Stomach (tissue), 9 donors: ENCODE results near the gene POLR3G. TPM values are rescaled to one million over a fixed set of nuclear protein-coding genes. Genes with fewer than 3 reads are reported as not detected.
A peak's percentile ranks its signal among the peaks of the same experiment; 100 is the strongest.

ENCODE experiments used
- DNase-seq, 2 donors: peaks; one replicate each; pipeline versions ENCODE4 v3.0.0 to v3.0.0-alpha.2; 2013 to 2019
- H3K27ac ChIP-seq, 5 donors: fragments of 200-600 bp in 4 of 5; sonication (generic) in 4 of 5; one replicate each; pipeline ENCODE4 v1.5.1; 2013 to 2019; ENCODE audit warnings: mild to moderate bottlenecking in 1 of 5, moderate library complexity in 1 of 5
- H3K27me3 ChIP-seq, 3 donors: fragments of 200-600 bp; sonication (generic); one replicate each; pipeline ENCODE4 v1.5.1; 2017 to 2019; ENCODE audit warnings: mixed run types in 1 of 3
- H3K36me3 ChIP-seq, 4 donors: fragments of 200-600 bp; sonication (generic); 1 replicate in 3 of 4; 2 replicates in 1 of 4; pipeline ENCODE4 v1.5.1; 2016 to 2019
- H3K4me1 ChIP-seq, 4 donors: fragments of 200-600 bp; sonication (generic); one replicate each; pipeline ENCODE4 v1.5.1; 2016 to 2019
- H3K4me3 ChIP-seq, 4 donors: fragments of 200-600 bp; sonication (generic) in 3 of 4; one replicate each; pipeline ENCODE4 v1.5.1; 2016 to 2019; ENCODE audit warnings: mild to moderate bottlenecking in 1 of 4
- H3K9me3 ChIP-seq, 4 donors: fragments of 200-600 bp; sonication (generic); one replicate each; pipeline ENCODE4 v1.5.1; 2016 to 2019
- EP300 ChIP-seq: sonication (generic); formaldehyde crosslinking; IDR thresholded peaks from one replicate; pipeline ENCODE4 v1.6.1; 2017; ENCODE audit warnings: antibody characterized with exemption
- POLR2A ChIP-seq, 4 donors: fragments of 450-650 bp; IDR thresholded peaks; one replicate each; pipeline ENCODE4 v1.6.1; 2016; ENCODE audit warnings: antibody characterized with exemption in 4 of 4, control low read depth in 2 of 4, mild to moderate bottlenecking in 1 of 4, moderate library complexity in 1 of 4
- POLR2AphosphoS5 ChIP-seq, 3 donors: sonication (generic); formaldehyde crosslinking; IDR thresholded peaks; one replicate each; pipeline ENCODE4 v1.6.1; 2016; ENCODE audit warnings: antibody characterized with exemption in 3 of 3
- WGBS, 5 donors: extraction: QIAGEN DNeasy Blood & Tissue Kit in 3 of 5; methylation state at CpG; one replicate each; pipeline versions ENCODE4 v1.1.5 to v1.1.7; 2013 to 2018; 5-methylcytosine and 5-hydroxymethylcytosine counted together
- intact Hi-C: fragments of 100-400 bp; cut with DNase I; formaldehyde crosslinking; loops from one replicate; pipeline ENCODE4 v1.15.1; 2023; ENCODE audit warnings: low total_unique reads
- polyA plus RNA-seq, 3 donors: library from polyadenylated mRNA; stranded (reverse); fragments of 200-250 nt; gene quantifications; one replicate each; pipeline ENCODE4 v1.2.3, GENCODE V29; 2013
- total RNA-seq, 5 donors: library from RNA; depleted of rRNA; stranded (reverse); fragments of >200 nt; gene quantifications; one replicate each; pipeline versions ENCODE4 v1.1.0 to v1.2.3, GENCODE V29; 2014 to 2016
- TF ChIP-seq, protein P1 (sequence below), 7 experiments: fragments of 450-650 bp in 4 of 7; fragments of 200-600 bp in 3 of 7; sonication (generic) in 3 of 7; IDR thresholded peaks; one replicate each; pipeline ENCODE4 v1.5.1; 2016 to 2019; ENCODE audit warnings: antibody characterized with exemption in 7 of 7, control low read depth in 2 of 7, mild to moderate bottlenecking in 1 of 7
- donor health status: healthy with polysubstance abuse.
- donor health status: Bipolar disorder and iron deficiency.
- donor health status: healthy.

POLR3G gene
- total and polyA plus RNA-seq, 8 donors, result 0.31 to 2.4 (median 1.0) TPM; not detected in 4

DNA sequence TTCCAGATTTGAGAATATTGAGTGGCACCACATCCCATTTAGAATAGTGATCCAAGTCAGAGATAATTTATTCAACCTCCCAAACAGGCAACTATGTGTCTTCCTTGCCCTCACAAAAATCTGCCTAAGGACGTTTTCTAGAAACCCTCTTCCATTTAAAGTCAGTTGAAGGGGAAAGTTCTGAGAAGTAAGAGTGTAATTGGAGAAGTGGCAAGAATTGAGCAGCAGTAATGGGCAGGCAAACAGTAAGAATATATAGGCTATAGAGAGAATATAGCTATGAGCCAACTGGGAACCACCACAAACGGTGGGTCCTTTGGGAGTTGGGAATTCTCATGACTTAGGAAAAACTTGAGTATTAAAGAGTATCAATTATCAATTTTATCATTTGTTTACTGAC, 34.0 kb upstream of the POLR3G start:
- TF ChIP-seq EP300, result no peak
- TF ChIP-seq POLR2AphosphoS5 (IDR thresholded peaks at IDR 0.05), result no peak
- TF ChIP-seq, protein P1, sequence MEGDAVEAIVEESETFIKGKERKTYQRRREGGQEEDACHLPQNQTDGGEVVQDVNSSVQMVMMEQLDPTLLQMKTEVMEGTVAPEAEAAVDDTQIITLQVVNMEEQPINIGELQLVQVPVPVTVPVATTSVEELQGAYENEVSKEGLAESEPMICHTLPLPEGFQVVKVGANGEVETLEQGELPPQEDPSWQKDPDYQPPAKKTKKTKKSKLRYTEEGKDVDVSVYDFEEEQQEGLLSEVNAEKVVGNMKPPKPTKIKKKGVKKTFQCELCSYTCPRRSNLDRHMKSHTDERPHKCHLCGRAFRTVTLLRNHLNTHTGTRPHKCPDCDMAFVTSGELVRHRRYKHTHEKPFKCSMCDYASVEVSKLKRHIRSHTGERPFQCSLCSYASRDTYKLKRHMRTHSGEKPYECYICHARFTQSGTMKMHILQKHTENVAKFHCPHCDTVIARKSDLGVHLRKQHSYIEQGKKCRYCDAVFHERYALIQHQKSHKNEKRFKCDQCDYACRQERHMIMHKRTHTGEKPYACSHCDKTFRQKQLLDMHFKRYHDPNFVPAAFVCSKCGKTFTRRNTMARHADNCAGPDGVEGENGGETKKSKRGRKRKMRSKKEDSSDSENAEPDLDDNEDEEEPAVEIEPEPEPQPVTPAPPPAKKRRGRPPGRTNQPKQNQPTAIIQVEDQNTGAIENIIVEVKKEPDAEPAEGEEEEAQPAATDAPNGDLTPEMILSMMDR (IDR thresholded peaks at IDR 0.05), result no peak
- TF ChIP-seq POLR2A (IDR thresholded peaks at IDR 0.05), result no peak
- Histone ChIP-seq H3K9me3 (no peaks in the 10 kb centered on the region), H3K36me3 (no peaks in the 10 kb centered on the region), H3K27ac (no peak overlapping the region), H3K27me3 (no peaks in the 10 kb centered on the region), H3K4me1 (peaks cover 0 to 4% (median 2%) of the 10 kb centered on the region in 4 donors), H3K4me3 (no peak overlapping the region)
- intact Hi-C loops, result no loop called here
- WGBS, 5 donors, result 48 to 55% (median 51%) methylated on average over 2 of the region's 2 CpGs
- DNase-seq, result no peak

DNA sequence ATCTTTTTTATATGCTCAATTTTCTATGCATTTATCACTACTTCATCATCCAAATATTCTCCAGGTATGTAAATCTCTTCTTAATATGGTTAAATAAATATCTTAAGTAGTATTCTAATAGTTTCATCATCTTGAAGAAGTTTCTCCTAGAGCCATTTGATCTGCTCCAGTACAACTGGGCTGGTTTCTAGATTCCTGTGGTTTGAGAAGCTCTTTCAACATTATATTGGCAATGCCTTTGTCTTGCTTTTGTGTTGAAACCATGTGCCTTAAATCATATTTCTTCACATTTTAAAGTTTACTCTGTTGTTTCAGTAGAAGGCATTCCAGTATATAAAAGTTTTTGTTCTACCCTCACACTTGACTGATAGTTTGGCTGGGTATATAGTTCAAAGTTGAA, 27.7 kb upstream of the POLR3G start:
- Histone ChIP-seq H3K4me3 (no peak overlapping the region), H3K9me3 (no peaks in the 10 kb centered on the region), H3K27ac (no peak overlapping the region), H3K4me1 (no peaks in the 10 kb centered on the region), H3K27me3 (no peaks in the 10 kb centered on the region), H3K36me3 (no peaks in the 10 kb centered on the region)
- intact Hi-C loops, result no loop called here
- DNase-seq, result no peak
- no peak for TF ChIP-seq POLR2A (IDR thresholded peaks at IDR 0.05)
- TF ChIP-seq EP300, result no peak
- TF ChIP-seq POLR2AphosphoS5 (IDR thresholded peaks at IDR 0.05), result no peak
- TF ChIP-seq, protein P1 (IDR thresholded peaks at IDR 0.05), result no peak

DNA sequence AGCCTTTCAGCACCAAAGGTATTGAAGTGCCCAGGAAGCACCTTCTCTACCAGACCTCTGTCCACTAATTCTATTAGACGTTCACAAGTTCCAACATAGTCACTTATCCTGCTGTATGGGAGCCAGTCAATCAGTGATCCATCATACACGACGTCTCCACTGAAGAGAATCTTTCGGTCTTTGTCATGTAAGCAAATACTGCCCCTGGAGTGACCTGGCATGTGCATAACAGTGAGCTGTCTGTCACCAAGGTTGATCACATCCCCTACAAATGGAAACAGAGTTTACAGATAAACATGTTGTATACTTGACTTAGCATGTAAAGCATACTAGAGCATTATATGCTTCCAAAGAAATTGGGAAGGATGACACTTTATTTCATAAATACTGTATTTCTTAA, 13.4 kb upstream of the POLR3G start:
- Histone ChIP-seq H3K4me1 (peaks cover 0 to 3% (median 0%) of the 10 kb centered on the region in 4 donors), H3K4me3 (no peak overlapping the region), H3K27ac (no peak overlapping the region), H3K9me3 (no peaks in the 10 kb centered on the region), H3K36me3 (peaks cover 0 to 11% (median 5%) of the 10 kb centered on the region in 4 donors), H3K27me3 (no peaks in the 10 kb centered on the region)
- DNase-seq, result no peak
- TF ChIP-seq, protein P1 (IDR thresholded peaks at IDR 0.05), result no peak
- no peak for TF ChIP-seq POLR2A (IDR thresholded peaks at IDR 0.05)
- no peak for TF ChIP-seq POLR2AphosphoS5 (IDR thresholded peaks at IDR 0.05)
- TF ChIP-seq EP300, result no peak
- 59 to 76% (median 74%) methylated on average over 4 of the region's 4 CpGs for WGBS, 5 donors
- intact Hi-C loops, result no loop called here

DNA sequence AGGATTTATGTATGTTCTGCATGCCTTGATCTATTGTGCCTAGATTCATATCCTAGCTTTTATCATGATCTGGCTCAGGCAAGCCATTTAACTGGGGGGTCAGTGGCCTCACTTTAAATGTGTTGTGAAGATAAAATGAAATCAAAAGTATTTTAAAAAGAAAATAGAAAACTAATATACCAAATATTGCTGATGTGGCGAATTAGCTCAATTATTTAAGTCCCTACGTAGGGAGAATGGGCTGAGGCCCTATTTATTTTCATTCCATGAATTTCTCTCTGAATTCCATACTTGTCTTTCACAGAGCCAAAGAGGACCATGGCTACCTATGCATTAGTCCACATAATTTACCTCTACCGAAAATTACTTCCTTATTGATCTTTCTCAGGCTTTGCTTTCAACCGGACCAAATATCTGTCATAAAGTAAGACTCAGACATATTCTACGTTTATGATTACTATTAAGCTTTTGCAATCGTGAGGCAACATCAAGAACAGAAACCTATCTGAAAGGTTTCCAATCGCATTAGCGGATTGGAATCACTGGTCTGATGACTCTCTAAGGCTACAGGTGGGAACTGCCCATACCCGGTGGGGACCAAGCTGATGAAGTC, 1.8 kb upstream of the POLR3G start:
- Histone ChIP-seq H3K4me3 (peak overlapping the region; percentile 87 to 94 (median 90)), H3K27me3 (no peaks in the 10 kb centered on the region), H3K4me1 (peaks cover 9 to 44% (median 23%) of the 10 kb centered on the region in 4 donors), H3K27ac (no peak overlapping the region), H3K36me3 (peaks cover 0 to 4% (median 0%) of the 10 kb centered on the region in 4 donors), H3K9me3 (no peaks in the 10 kb centered on the region)
- WGBS, 5 donors, result 30 to 49% (median 35%) methylated on average over 9 of the region's 9 CpGs
- no peak for DNase-seq
- intact Hi-C loops, result no loop called here
- TF ChIP-seq POLR2AphosphoS5 (IDR thresholded peaks at IDR 0.05) (no peak), POLR2A (IDR thresholded peaks at IDR 0.05) (no peak), EP300 (no peak)
- TF ChIP-seq, protein P1 (IDR thresholded peaks at IDR 0.05), result no peak
